ENCODE results near the gene INSL3. TPM values are rescaled to one million over a fixed set of nuclear protein-coding genes. Genes with fewer than 3 reads are reported as not detected.

INSL3 gene
- total and polyA plus RNA-seq, 2 of the 13 experiments (the other 11 are each of a cell fraction or from before 2014, with no cell fraction given) = 0.30 TPM; not detected in 1

DNA sequence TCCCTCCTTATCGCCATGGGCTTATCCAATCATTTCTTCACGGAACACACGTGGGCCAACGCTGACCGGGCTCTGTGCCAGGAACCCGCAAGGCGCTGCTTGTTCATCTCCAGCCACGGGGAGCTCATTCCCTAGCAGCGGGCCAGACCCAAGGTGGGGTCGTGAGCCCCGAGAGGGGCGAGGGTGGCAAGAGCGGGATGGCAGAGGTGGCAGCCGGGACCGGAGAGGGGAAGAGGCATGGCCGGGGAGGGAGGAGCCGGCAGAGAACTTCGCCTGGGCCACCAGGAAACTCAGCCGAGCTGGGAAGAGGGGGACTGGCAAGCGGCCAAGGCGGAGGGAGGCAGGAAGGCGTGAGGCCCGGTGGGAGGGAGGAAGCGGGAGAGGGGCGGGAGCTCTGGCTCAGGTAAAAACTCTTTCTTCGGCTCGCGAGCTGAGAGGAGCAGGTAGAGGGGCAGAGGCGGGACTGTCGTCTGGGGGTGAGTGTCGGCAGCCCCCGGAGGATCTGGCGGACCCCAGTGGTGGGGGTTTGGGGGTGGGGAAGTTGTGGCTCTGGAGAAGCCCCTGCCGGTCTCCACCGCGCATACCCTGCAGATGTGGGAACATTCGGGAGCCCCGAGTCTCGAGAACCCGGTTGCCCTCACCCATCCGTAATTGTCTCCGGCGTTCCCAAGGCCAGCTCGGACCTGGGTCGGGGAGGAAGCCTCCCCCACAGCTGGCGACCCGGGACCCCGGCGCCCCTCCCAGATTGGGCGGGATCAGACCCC is 26.4 kb downstream of the INSL3 start, which contains the start of gene B3GNT3 (continued):
- TF ChIP-seq SMAD9 (CRISPR knock-in tag; IDR thresholded peaks at IDR 0.05) (no peak), ZFX (CRISPR knock-in tag; IDR thresholded peaks at IDR 0.05; ENCODE audit: low read depth) (peak; percentile 35; the same call in 1 of the 2 replicates), TCF12 (IDR thresholded peaks at IDR 0.05) (no peak), TCF12 (CRISPR knock-in tag; IDR thresholded peaks at IDR 0.05) (no peak), TARDBP (CRISPR knock-in tag; IDR thresholded peaks at IDR 0.05) (no peak), SP5 (CRISPR knock-in tag; IDR thresholded peaks at IDR 0.05; ENCODE audit: borderline replicate concordance, low read depth) (peak; percentile 31; the same call in 1 of the 2 replicates), HOXA9 (CRISPR knock-in tag; IDR thresholded peaks at IDR 0.05; ENCODE audit: borderline replicate concordance) (0 out of 2 replicates have a peak, but pooled peaks have one; percentile 26), AKNA (CRISPR knock-in tag; IDR thresholded peaks at IDR 0.05; ENCODE audit: borderline replicate concordance) (no peak), DNMT1 (CRISPR knock-in tag; IDR thresholded peaks at IDR 0.05) (no peak), SOX6 (IDR thresholded peaks at IDR 0.05) (no peak), SOX6 (CRISPR knock-in tag; IDR thresholded peaks at IDR 0.05) (peak; percentile 31; the same call in 1 of the 2 replicates), ZNF639 (CRISPR knock-in tag; conservative IDR thresholded peaks at IDR 0.05) (no peak), NCOA5 (CRISPR knock-in tag; IDR thresholded peaks at IDR 0.05) (no peak), ZZZ3 (CRISPR knock-in tag; IDR thresholded peaks at IDR 0.05; ENCODE audit: borderline replicate concordance) (0 out of 2 replicates have a peak, but pooled peaks have one; percentile 31), REL (CRISPR knock-in tag; conservative IDR thresholded peaks at IDR 0.05) (no peak), NFYC (CRISPR knock-in tag; IDR thresholded peaks at IDR 0.05) (peak; percentile 24; the same call in 1 of the 2 replicates), HOMEZ (CRISPR knock-in tag; IDR thresholded peaks at IDR 0.05; ENCODE audit: low read depth) (no peak), IRF2 (CRISPR knock-in tag; IDR thresholded peaks at IDR 0.05) (no peak)
- TF ChIP-seq, protein P1, sequence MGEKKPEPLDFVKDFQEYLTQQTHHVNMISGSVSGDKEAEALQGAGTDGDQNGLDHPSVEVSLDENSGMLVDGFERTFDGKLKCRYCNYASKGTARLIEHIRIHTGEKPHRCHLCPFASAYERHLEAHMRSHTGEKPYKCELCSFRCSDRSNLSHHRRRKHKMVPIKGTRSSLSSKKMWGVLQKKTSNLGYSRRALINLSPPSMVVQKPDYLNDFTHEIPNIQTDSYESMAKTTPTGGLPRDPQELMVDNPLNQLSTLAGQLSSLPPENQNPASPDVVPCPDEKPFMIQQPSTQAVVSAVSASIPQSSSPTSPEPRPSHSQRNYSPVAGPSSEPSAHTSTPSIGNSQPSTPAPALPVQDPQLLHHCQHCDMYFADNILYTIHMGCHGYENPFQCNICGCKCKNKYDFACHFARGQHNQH (CRISPR knock-in tag; IDR thresholded peaks at IDR 0.05) = no peak
- TF ChIP-seq, protein P2, sequence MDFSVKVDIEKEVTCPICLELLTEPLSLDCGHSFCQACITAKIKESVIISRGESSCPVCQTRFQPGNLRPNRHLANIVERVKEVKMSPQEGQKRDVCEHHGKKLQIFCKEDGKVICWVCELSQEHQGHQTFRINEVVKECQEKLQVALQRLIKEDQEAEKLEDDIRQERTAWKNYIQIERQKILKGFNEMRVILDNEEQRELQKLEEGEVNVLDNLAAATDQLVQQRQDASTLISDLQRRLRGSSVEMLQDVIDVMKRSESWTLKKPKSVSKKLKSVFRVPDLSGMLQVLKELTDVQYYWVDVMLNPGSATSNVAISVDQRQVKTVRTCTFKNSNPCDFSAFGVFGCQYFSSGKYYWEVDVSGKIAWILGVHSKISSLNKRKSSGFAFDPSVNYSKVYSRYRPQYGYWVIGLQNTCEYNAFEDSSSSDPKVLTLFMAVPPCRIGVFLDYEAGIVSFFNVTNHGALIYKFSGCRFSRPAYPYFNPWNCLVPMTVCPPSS (IDR thresholded peaks at IDR 0.05) = no peak
